ENCODE measurements around the gene MS4A8. TPM values are rescaled to one million over a fixed set of nuclear protein-coding genes. Genes with fewer than 3 reads are reported as not detected.

The MS4A8 gene
- total RNA-seq, 1 donor from 2014 or later, result not detected

DNA sequence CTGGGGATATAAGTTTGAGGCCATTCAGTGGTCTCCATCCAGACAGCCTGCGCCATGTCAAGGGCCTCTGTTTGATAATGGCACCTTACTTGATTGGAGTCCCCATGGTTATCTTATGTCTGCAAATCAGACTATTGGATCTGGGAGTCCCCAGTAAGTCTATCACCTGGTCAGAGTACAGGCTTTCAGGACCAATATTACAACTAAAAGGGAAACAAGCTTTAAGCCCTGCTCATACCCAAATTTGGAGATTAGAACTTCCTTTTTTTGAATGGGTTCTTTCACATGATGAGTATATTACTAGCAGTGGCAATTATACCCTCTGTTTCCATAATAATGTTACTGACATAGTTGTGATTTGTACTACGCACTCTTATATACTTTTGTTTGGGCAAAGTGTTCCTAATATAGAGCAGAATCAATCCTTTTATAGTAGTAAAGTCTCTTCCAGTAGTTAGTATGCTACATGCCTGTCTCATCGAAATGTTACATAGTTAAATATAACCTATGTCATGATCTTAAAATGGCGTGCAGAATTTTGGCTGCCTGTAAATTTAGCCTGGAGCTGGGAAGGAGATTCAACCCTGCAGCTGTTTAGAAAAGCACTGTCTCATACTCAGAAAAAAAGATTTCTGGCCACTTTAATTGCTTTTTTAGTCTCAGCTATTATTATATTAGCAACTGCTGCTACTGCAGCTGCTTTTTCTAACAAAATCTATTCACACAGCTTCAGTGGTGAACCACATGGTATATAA, 62.2 kb downstream of the MS4A8 start:
- H3K27me3 Mint-ChIP-seq (ENCODE audit: unreplicated experiment), result peaks cover 36% of the 10 kb centered on the region
- TF ChIP-seq CTCF (IDR thresholded peaks at IDR 0.05), result no peak
- DNase-seq (ENCODE audit: extremely low spot score, unreplicated experiment), result no peak
- H3K36me3 Mint-ChIP-seq (ENCODE audit: unreplicated experiment), result no peaks in the 10 kb centered on the region
- no peaks in the 10 kb centered on the region for H3K4me1 Mint-ChIP-seq (ENCODE audit: unreplicated experiment)
- no peak overlapping the region for H3K4me3 Mint-ChIP-seq (ENCODE audit: unreplicated experiment)
- H3K27ac Mint-ChIP-seq (ENCODE audit: unreplicated experiment), result no peak overlapping the region
- H3K9me3 Mint-ChIP-seq (ENCODE audit: unreplicated experiment), result no peaks in the 10 kb centered on the region

- TF ChIP-seq CTCF (IDR thresholded peaks at IDR 0.05), result no peak
- no peak for DNase-seq (ENCODE audit: extremely low spot score, unreplicated experiment)
- Mint-ChIP-seq H3K9me3 (ENCODE audit: unreplicated experiment) (no peaks in the 10 kb centered on the region), H3K36me3 (ENCODE audit: unreplicated experiment) (no peaks in the 10 kb centered on the region), H3K4me1 (ENCODE audit: unreplicated experiment) (no peaks in the 10 kb centered on the region), H3K4me3 (ENCODE audit: unreplicated experiment) (no peak overlapping the region), H3K27ac (ENCODE audit: unreplicated experiment) (no peak overlapping the region), H3K27me3 (ENCODE audit: unreplicated experiment) (peaks cover 40% of the 10 kb centered on the region)
Observed at GRCh38 chr11:60762851-60763691, 63.7 kb downstream of the MS4A8 start.

- Mint-ChIP-seq H3K27ac (ENCODE audit: unreplicated experiment) (no peak overlapping the region), H3K4me1 (ENCODE audit: unreplicated experiment) (no peaks in the 10 kb centered on the region), H3K4me3 (ENCODE audit: unreplicated experiment) (no peak overlapping the region), H3K9me3 (ENCODE audit: unreplicated experiment) (no peaks in the 10 kb centered on the region), H3K27me3 (ENCODE audit: unreplicated experiment) (peaks cover 43% of the 10 kb centered on the region), H3K36me3 (ENCODE audit: unreplicated experiment) (no peaks in the 10 kb centered on the region)
- TF ChIP-seq CTCF (IDR thresholded peaks at IDR 0.05), result no peak
- DNase-seq (ENCODE audit: extremely low spot score, unreplicated experiment), result no peak
Observed at GRCh38 chr11:60763692-60764369, 64.4 kb downstream of the MS4A8 start.

DNA sequence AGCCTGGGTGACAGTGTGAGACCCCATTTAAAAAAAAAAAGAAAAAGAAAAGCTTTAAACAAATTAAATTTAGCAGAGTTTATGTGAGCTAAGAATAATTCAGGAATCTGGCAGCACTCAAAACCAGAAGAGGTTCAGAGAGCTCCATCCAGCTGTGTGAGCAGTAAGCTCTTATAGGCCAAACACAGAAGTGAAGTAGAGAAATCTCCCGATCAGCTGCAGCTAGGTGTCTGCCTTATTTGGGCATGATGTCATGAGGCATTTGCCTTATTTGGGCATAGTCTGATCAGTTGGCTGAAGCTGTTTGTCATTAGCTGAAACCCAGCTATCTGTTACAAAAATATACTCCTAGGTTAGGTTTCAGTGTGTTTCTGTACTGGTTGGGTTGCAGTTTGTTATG, 65.5 kb downstream of the MS4A8 start:
- H3K9me3 Mint-ChIP-seq (ENCODE audit: unreplicated experiment), result no peaks in the 10 kb centered on the region
- no peak overlapping the region for H3K4me3 Mint-ChIP-seq (ENCODE audit: unreplicated experiment)
- DNase-seq (ENCODE audit: extremely low spot score, unreplicated experiment), result no peak
- H3K36me3 Mint-ChIP-seq (ENCODE audit: unreplicated experiment), result no peaks in the 10 kb centered on the region
- no peaks in the 10 kb centered on the region for H3K4me1 Mint-ChIP-seq (ENCODE audit: unreplicated experiment)
- TF ChIP-seq CTCF (IDR thresholded peaks at IDR 0.05), result no peak
- peaks cover 34% of the 10 kb centered on the region for H3K27me3 Mint-ChIP-seq (ENCODE audit: unreplicated experiment)
- no peak overlapping the region for H3K27ac Mint-ChIP-seq (ENCODE audit: unreplicated experiment)

DNA sequence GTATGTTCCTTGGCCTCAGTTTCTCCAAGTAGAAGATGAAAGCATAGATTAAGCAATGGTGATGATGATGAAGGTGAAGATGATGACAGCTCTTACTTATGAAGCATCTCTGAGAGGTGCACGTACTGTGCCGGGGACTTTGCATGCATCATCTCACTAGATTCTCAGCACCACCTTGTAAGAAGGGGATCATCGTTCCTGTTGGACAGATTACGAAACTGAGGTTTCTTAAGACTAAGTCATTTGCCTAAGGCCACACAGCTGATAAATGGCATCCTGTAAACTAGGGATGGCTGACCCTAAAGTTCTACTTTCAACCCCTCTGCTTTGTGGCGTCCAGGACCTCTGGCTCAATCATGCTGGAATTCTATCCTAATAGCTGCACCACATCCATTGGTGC, 65.9 kb downstream of the MS4A8 start:
- H3K36me3 Mint-ChIP-seq (ENCODE audit: unreplicated experiment), result no peaks in the 10 kb centered on the region
- H3K27ac Mint-ChIP-seq (ENCODE audit: unreplicated experiment), result no peak overlapping the region
- no peak for TF ChIP-seq CTCF (IDR thresholded peaks at IDR 0.05)
- no peaks in the 10 kb centered on the region for H3K4me1 Mint-ChIP-seq (ENCODE audit: unreplicated experiment)
- H3K4me3 Mint-ChIP-seq (ENCODE audit: unreplicated experiment), result no peak overlapping the region
- H3K27me3 Mint-ChIP-seq (ENCODE audit: unreplicated experiment), result peaks cover 30% of the 10 kb centered on the region
- no peaks in the 10 kb centered on the region for H3K9me3 Mint-ChIP-seq (ENCODE audit: unreplicated experiment)
- DNase-seq (ENCODE audit: extremely low spot score, unreplicated experiment), result no peak

All from osteocyte (in vitro differentiated cells).